SK-N-SH treated with all-trans-retinoic acid at 6 μM for 48 hours (cell line): Measurements from ENCODE around the gene ADAP1.

ENCODE experiments used
- ATAC-seq: fragments of 200-7000 bp; cut with Tn5 transposase; 3 replicates; pipeline ENCODE4 v1.9.1; 2020; ENCODE audit warnings: mild to moderate bottlenecking, moderate library complexity
- ARNTL ChIP-seq: fragments of 450-650 bp; formaldehyde crosslinking; IDR thresholded peaks from 2 replicates; pipeline ENCODE4 v1.5.0; 2020; ENCODE audit warnings: low read depth, mild to moderate bottlenecking, moderate library complexity, borderline replicate concordance
- BACH2 ChIP-seq: fragments of 250-450 bp; sonication (Bioruptor Pico); IDR thresholded peaks from 2 replicates; pipeline ENCODE4 v1.9.0; 2021; ENCODE audit warnings: mild to moderate bottlenecking, borderline replicate concordance
- CREB5 ChIP-seq: fragments of 250-450 bp; sonication (Bioruptor Pico); IDR thresholded peaks from 2 replicates; pipeline ENCODE4 v1.5.1; 2020; ENCODE audit warnings: low read depth, mild to moderate bottlenecking, moderate library complexity
- CSDC2 ChIP-seq: fragments of 250-450 bp; sonication (Bioruptor Pico); IDR thresholded peaks from 2 replicates; pipeline ENCODE4 v1.5.0; 2020; ENCODE audit warnings: mild to moderate bottlenecking, moderate library complexity
- CSRNP3 ChIP-seq: fragments of 250-450 bp; sonication (Bioruptor Pico); IDR thresholded peaks from 2 replicates; pipeline ENCODE4 v1.5.1; 2021; ENCODE audit warnings: mild to moderate bottlenecking, moderate library complexity
- ESRRG ChIP-seq: fragments of 250-450 bp; sonication (Bioruptor Pico); IDR thresholded peaks from 2 replicates; pipeline ENCODE4 v1.6.1; 2021; ENCODE audit warnings: mild to moderate bottlenecking
- OSR1 ChIP-seq: fragments of 250-450 bp; sonication (Bioruptor Pico); IDR thresholded peaks from 2 replicates; pipeline ENCODE4 v1.8.0; 2022; ENCODE audit warnings: moderate library complexity, mild to moderate bottlenecking, inconsistent platforms
- PATZ1 ChIP-seq: fragments of 250-450 bp; sonication (Bioruptor Pico); IDR thresholded peaks from 2 replicates; pipeline ENCODE4 v1.8.0; 2020; ENCODE audit warnings: mild to moderate bottlenecking, moderate library complexity, borderline replicate concordance
- POU6F1 ChIP-seq: fragments of 250-450 bp; sonication (Bioruptor Pico); IDR thresholded peaks from 2 replicates; pipeline ENCODE4 v1.8.0; 2021; ENCODE audit warnings: low read depth, mild to moderate bottlenecking, moderate library complexity, borderline replicate concordance
- PPARA ChIP-seq: fragments of 250-450 bp; sonication (Bioruptor Pico); IDR thresholded peaks from 2 replicates; pipeline ENCODE4 v1.5.0; 2020; ENCODE audit warnings: mild to moderate bottlenecking, borderline replicate concordance
- RARB ChIP-seq: fragments of 250-450 bp; sonication (Bioruptor Pico); IDR thresholded peaks from 2 replicates; pipeline ENCODE4 v1.8.0; 2021; ENCODE audit warnings: mild to moderate bottlenecking, moderate library complexity
- SNAI2 ChIP-seq: fragments of 250-450 bp; sonication (Bioruptor Pico); IDR thresholded peaks from 2 replicates; pipeline ENCODE4 v1.5.0; 2020; ENCODE audit warnings: mild to moderate bottlenecking, moderate library complexity
- TCF4 ChIP-seq: fragments of 250-450 bp; sonication (Bioruptor Pico); IDR thresholded peaks from 2 replicates; pipeline ENCODE4 v1.8.0; 2021; ENCODE audit warnings: mild to moderate bottlenecking, moderate library complexity, borderline replicate concordance
- TOX ChIP-seq: fragments of 250-450 bp; sonication (Bioruptor Pico); IDR thresholded peaks from 2 replicates; pipeline ENCODE4 v1.8.0; 2021; ENCODE audit warnings: mild to moderate bottlenecking, moderate library complexity, borderline replicate concordance
- TSHZ2 ChIP-seq: fragments of 250-450 bp; sonication (Bioruptor Pico); IDR thresholded peaks from 2 replicates; pipeline ENCODE4 v1.5.0; 2020; ENCODE audit warnings: mild to moderate bottlenecking, moderate library complexity
- ZC3H10 ChIP-seq: fragments of 250-450 bp; sonication (Bioruptor Pico); IDR thresholded peaks from 2 replicates; pipeline ENCODE4 v1.5.1; 2021; ENCODE audit warnings: mild to moderate bottlenecking, moderate library complexity
- ZFP3 ChIP-seq: fragments of 250-450 bp; sonication (Bioruptor Pico); IDR thresholded peaks from 2 replicates; pipeline ENCODE4 v1.5.0; 2020; ENCODE audit warnings: mild to moderate bottlenecking, moderate library complexity
- ZFP30 ChIP-seq: fragments of 450-650 bp; formaldehyde crosslinking; IDR thresholded peaks from 2 replicates; pipeline ENCODE4 v1.5.0; 2022; ENCODE audit warnings: mild to moderate bottlenecking, moderate library complexity
- ZNF70 ChIP-seq: fragments of 450-650 bp; formaldehyde crosslinking; IDR thresholded peaks from 2 replicates; pipeline ENCODE4 v1.5.0; 2020; ENCODE audit warnings: mild to moderate bottlenecking, moderate library complexity
- ZNF8 ChIP-seq: fragments of 450-650 bp; formaldehyde crosslinking; IDR thresholded peaks from 2 replicates; pipeline ENCODE4 v1.5.0; 2020; ENCODE audit warnings: mild to moderate bottlenecking, moderate library complexity

The ADAP1 gene

GRCh38 chr7:973312-973711, 18.8 kb upstream of the ADAP1 start:
- ATAC-seq, result no peak
- TF ChIP-seq CSRNP3, result no peak
- TF ChIP-seq TSHZ2 (CRISPR knock-in tag), result no peak
- no peak for TF ChIP-seq CREB5 (CRISPR knock-in tag)
- no peak for TF ChIP-seq ZNF70
- TF ChIP-seq TOX, result no peak
- no peak for TF ChIP-seq OSR1 (CRISPR knock-in tag)
- TF ChIP-seq RARB (CRISPR knock-in tag), result no peak
- TF ChIP-seq CSDC2 (CRISPR knock-in tag), result no peak
- TF ChIP-seq ZNF8, result no peak
- TF ChIP-seq SNAI2 (CRISPR knock-in tag), result no peak
- no peak for TF ChIP-seq BACH2
- no peak for TF ChIP-seq PPARA (CRISPR knock-in tag)
- no peak for TF ChIP-seq ZFP30 (CRISPR knock-in tag)
- TF ChIP-seq PATZ1 (CRISPR knock-in tag), result no peak
- TF ChIP-seq ARNTL (CRISPR knock-in tag), result no peak
- TF ChIP-seq ZC3H10 (CRISPR knock-in tag), result no peak
- TF ChIP-seq ESRRG, result no peak
- no peak for TF ChIP-seq TCF4 (CRISPR knock-in tag)
- no peak for TF ChIP-seq ZFP3 (CRISPR knock-in tag)
- no peak for TF ChIP-seq POU6F1 (CRISPR knock-in tag)

- TF ChIP-seq POU6F1 (CRISPR knock-in tag), result no peak
- TF ChIP-seq, all 23 proteins: peak for 0
- ATAC-seq, result no peak
Measured at GRCh38 chr7:972676-973309, 18.3 kb upstream of the ADAP1 start.

- TF ChIP-seq ARNTL (CRISPR knock-in tag) (no peak), CSRNP3 (no peak), ZNF70 (no peak)
- no peak for ATAC-seq
Measured at GRCh38 chr7:972110-972509, 17.6 kb upstream of the ADAP1 start.
